ENCODE results near the gene DNLZ.

DNLZ gene

GRCh38 chr9:136311051-136312008 is 52.2 kb downstream of the DNLZ start:
- DNase-seq (ENCODE audit: low read depth) = peak; percentile 47
- TF ChIP-seq MAX (IDR thresholded peaks at IDR 0.05; ENCODE audit: low read depth, low read length) (no peak), MYC (IDR thresholded peaks at IDR 0.05; ENCODE audit: low read depth, low read length) (no peak), CTCF (IDR thresholded peaks at IDR 0.05; ENCODE audit: low read depth, low read length) (no peak), POLR2A (IDR thresholded peaks at IDR 0.05; ENCODE audit: extremely low read depth, insufficient read length) (no peak)
- no peak overlapping the region for H3K4me3 ChIP-seq (ENCODE audit: low read depth, low read length)

- H3K4me3 ChIP-seq (ENCODE audit: low read depth, low read length) = no peak overlapping the region
- no peak for DNase-seq (ENCODE audit: low read depth)
- TF ChIP-seq CTCF (IDR thresholded peaks at IDR 0.05; ENCODE audit: low read depth, low read length) (no peak), MYC (IDR thresholded peaks at IDR 0.05; ENCODE audit: low read depth, low read length) (no peak), POLR2A (IDR thresholded peaks at IDR 0.05; ENCODE audit: extremely low read depth, insufficient read length) (no peak), MAX (IDR thresholded peaks at IDR 0.05; ENCODE audit: low read depth, low read length) (no peak)
Observed at GRCh38 chr9:136310273-136311030, 53.1 kb downstream of the DNLZ start.

GRCh38 chr9:136309806-136310220 is 53.7 kb downstream of the DNLZ start:
- TF ChIP-seq POLR2A (IDR thresholded peaks at IDR 0.05; ENCODE audit: extremely low read depth, insufficient read length) = no peak
- DNase-seq (ENCODE audit: low read depth) = no peak
- H3K4me3 ChIP-seq (ENCODE audit: low read depth, low read length) = no peak overlapping the region
